ENCODE data around the gene CMTM5. TPM values are rescaled to one million over a fixed set of nuclear protein-coding genes. Genes with fewer than 3 reads are reported as not detected.

CMTM5 gene
- total RNA-seq, 1 experiment from 2014 or later: not detected

DNA sequence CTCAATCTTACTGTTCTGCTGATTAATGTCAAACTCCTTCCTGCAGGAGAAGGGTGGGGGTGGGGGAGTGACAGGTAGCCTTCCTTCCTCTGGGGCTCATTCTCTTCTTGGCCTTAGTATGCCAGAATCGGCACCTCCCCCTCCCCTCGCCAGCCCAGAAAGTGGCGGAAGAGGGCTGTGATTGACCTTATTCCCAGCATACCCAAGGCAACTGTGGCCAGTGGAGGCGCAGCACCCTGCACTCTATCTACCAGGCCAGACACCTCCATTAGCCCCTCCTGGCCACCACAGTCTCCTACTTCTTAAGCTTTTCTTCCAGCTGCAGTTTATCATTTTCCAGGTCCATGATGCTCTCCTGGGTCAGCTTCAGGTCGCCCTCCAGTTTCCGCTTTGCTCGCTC is 15.8 kb downstream of the CMTM5 start:
- H3K4me2 ChIP-seq (ENCODE audit: low read length): no peak overlapping the region
- no peaks in the 10 kb centered on the region for H3K9me3 ChIP-seq (ENCODE audit: control insufficient read depth in 1 of 2, insufficient read depth in 1 of 2, low read depth in 1 of 2, low read length in 2 of 2)
- no peaks in the 10 kb centered on the region for H3K79me2 ChIP-seq (ENCODE audit: insufficient read depth, low read length)
- DNase-seq (ENCODE audit: low read depth, low spot score): no peak
- H3K4me1 ChIP-seq (ENCODE audit: control insufficient read depth in 1 of 2, insufficient read depth in 2 of 2, low read length in 2 of 2): no peaks in the 10 kb centered on the region
- H3K36me3 ChIP-seq (ENCODE audit: control insufficient read depth in 1 of 2, insufficient read depth in 2 of 2, low read length in 2 of 2): no peaks in the 10 kb centered on the region
- H3K27me3 ChIP-seq (ENCODE audit: insufficient read depth, low read length): peaks cover 13% of the 10 kb centered on the region; the same call in 1 of the 2 replicates
- H2AFZ ChIP-seq (ENCODE audit: low read depth, low read length, poor library complexity, severe bottlenecking): no peak overlapping the region
- H3K27ac ChIP-seq (ENCODE audit: low read depth, low read length): no peak overlapping the region
- ChIA-PET POLR2A (no interaction called here), CTCF (interaction anchor here (1.2 kb wide), 1 partner anchor 13 kb away, joined by 4 read pairs; no protein-coding TSS in a partner anchor), RAD21 (ENCODE audit: low non-redundant PET in 1 of 2, low total read pairs in 2 of 2, uncharacterized antibody in 2 of 2, unreplicated experiment in 2 of 2) (interaction anchor here in 1 of 2 experiments (0.6 kb wide), 1 partner anchor 16 kb away, joined by 4 read pairs; no protein-coding TSS in a partner anchor)
- BruUV-seq (replicated peaks): no TSS peak
- TF ChIP-seq, protein P1, sequence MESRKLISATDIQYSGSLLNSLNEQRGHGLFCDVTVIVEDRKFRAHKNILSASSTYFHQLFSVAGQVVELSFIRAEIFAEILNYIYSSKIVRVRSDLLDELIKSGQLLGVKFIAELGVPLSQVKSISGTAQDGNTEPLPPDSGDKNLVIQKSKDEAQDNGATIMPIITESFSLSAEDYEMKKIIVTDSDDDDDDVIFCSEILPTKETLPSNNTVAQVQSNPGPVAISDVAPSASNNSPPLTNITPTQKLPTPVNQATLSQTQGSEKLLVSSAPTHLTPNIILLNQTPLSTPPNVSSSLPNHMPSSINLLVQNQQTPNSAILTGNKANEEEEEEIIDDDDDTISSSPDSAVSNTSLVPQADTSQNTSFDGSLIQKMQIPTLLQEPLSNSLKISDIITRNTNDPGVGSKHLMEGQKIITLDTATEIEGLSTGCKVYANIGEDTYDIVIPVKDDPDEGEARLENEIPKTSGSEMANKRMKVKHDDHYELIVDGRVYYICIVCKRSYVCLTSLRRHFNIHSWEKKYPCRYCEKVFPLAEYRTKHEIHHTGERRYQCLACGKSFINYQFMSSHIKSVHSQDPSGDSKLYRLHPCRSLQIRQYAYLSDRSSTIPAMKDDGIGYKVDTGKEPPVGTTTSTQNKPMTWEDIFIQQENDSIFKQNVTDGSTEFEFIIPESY (IDR thresholded peaks at IDR 0.05; ENCODE audit: extremely low read depth, insufficient replicate concordance, low read length): no peak
- TF ChIP-seq RAD21 (IDR thresholded peaks at IDR 0.05; ENCODE audit: low read depth): no peak
- no peak for TF ChIP-seq SIN3A (IDR thresholded peaks at IDR 0.05; ENCODE audit: low read depth)
- no peak for TF ChIP-seq ZNF274 (IDR thresholded peaks at IDR 0.05; ENCODE audit: low read depth, low read length)
- TF ChIP-seq ELF1 (IDR thresholded peaks at IDR 0.05; ENCODE audit: borderline replicate concordance, low read depth): no peak
- no peak for TF ChIP-seq SRF (IDR thresholded peaks at IDR 0.05; ENCODE audit: low read depth)
- no peak for TF ChIP-seq EGR1 (IDR thresholded peaks at IDR 0.05; ENCODE audit: low read depth)
- no peak for TF ChIP-seq CBX3 (IDR thresholded peaks at IDR 0.05; ENCODE audit: low read depth)
- TF ChIP-seq POLR2A (IDR thresholded peaks at IDR 0.05; ENCODE audit: borderline replicate concordance, extremely low read depth, insufficient read depth, insufficient read length): no peak
- H3K9me2 ChIP-seq (ENCODE audit: insufficient read depth): no peaks in the 10 kb centered on the region
- intact Hi-C loops (cut with micrococcal nuclease): no loop called here
- ATAC-seq: no peak
- no peak overlapping the region for H3K4me3 ChIP-seq (replicated peaks in 1 of 2; ENCODE audit: low read depth in 1 of 2, low read length in 2 of 2)
- no peaks in the 10 kb centered on the region for H4K20me1 ChIP-seq (ENCODE audit: insufficient read depth)
- H3K9ac ChIP-seq (ENCODE audit: low read length): no peak overlapping the region

DNA sequence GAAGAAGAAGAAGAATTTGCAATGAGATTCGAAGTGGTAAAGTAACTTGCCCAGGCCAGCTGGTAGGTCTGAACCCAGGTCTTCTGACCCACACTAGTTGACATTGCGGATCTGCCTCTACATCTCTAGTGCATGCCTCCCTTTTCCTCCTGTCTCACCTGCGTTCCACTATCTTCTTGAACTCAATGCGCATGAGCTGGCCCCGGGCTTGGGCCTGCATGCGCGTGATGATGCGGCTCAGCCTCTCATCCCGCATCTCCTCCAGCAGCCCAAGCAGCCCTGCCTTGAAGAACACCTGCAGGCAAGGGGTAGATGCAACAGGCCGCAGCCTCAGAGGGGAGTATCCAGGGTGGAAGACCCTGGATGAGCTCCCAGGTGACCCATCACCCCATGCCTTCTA is 19.3 kb downstream of the CMTM5 start:
- ATAC-seq: no peak
- no peaks in the 10 kb centered on the region for H3K9me2 ChIP-seq (ENCODE audit: insufficient read depth)
- ChIA-PET CTCF (interaction anchor here (1.5 kb wide), 1 partner anchor 16 kb away, joined by 3 read pairs; no protein-coding TSS in a partner anchor), POLR2A (no interaction called here), RAD21 (ENCODE audit: low non-redundant PET in 1 of 2, low total read pairs in 2 of 2, uncharacterized antibody in 2 of 2, unreplicated experiment in 2 of 2) (no interaction called here)
- H3K4me3 ChIP-seq (replicated peaks in 1 of 2; ENCODE audit: low read depth in 1 of 2, low read length in 2 of 2): no peak overlapping the region
- no TSS peak for BruUV-seq (replicated peaks)
- no peak overlapping the region for H3K4me2 ChIP-seq (ENCODE audit: low read length)
- no peaks in the 10 kb centered on the region for H3K36me3 ChIP-seq (ENCODE audit: control insufficient read depth in 1 of 2, insufficient read depth in 2 of 2, low read length in 2 of 2)
- no peak overlapping the region for H2AFZ ChIP-seq (ENCODE audit: low read depth, low read length, poor library complexity, severe bottlenecking)
- no peak overlapping the region for H3K9ac ChIP-seq (ENCODE audit: low read length)
- H3K4me1 ChIP-seq (ENCODE audit: control insufficient read depth in 1 of 2, insufficient read depth in 2 of 2, low read length in 2 of 2): no peaks in the 10 kb centered on the region
- H3K9me3 ChIP-seq (ENCODE audit: control insufficient read depth in 1 of 2, insufficient read depth in 1 of 2, low read depth in 1 of 2, low read length in 2 of 2): no peaks in the 10 kb centered on the region
- H3K79me2 ChIP-seq (ENCODE audit: insufficient read depth, low read length): no peaks in the 10 kb centered on the region
- H3K27ac ChIP-seq (ENCODE audit: low read depth, low read length): no peak overlapping the region
- intact Hi-C loops (cut with micrococcal nuclease): no loop called here
- H3K27me3 ChIP-seq (ENCODE audit: insufficient read depth, low read length): peaks cover 10% of the 10 kb centered on the region; the same call in 1 of the 2 replicates
- TF ChIP-seq RAD21 (IDR thresholded peaks at IDR 0.05; ENCODE audit: low read depth) (no peak), POLR2A (IDR thresholded peaks at IDR 0.05; ENCODE audit: borderline replicate concordance, extremely low read depth, insufficient read depth, insufficient read length) (no peak), JUND (IDR thresholded peaks at IDR 0.05) (no peak), FOSL1 (IDR thresholded peaks at IDR 0.05; ENCODE audit: low read depth) (no peak), ELF1 (IDR thresholded peaks at IDR 0.05; ENCODE audit: borderline replicate concordance, low read depth) (no peak), YY1 (IDR thresholded peaks at IDR 0.05; ENCODE audit: extremely low read depth, insufficient replicate concordance, low read depth, low read length) (no peak)
- DNase-seq (ENCODE audit: low read depth, low spot score): no peak
- no peaks in the 10 kb centered on the region for H4K20me1 ChIP-seq (ENCODE audit: insufficient read depth)

All from HCT116 (cell line).